GM18498 (cell line): ENCODE data around the gene DNAJC5.

ENCODE experiments used
- ATAC-seq: cut with Tn5 transposase; IDR thresholded peaks from one replicate; pipeline ENCODE4 v1.9.1; 2021; ENCODE audit warnings: mild to moderate bottlenecking, moderate library complexity; ENCODE audit not compliant: unreplicated experiment

Gene DNAJC5

DNA sequence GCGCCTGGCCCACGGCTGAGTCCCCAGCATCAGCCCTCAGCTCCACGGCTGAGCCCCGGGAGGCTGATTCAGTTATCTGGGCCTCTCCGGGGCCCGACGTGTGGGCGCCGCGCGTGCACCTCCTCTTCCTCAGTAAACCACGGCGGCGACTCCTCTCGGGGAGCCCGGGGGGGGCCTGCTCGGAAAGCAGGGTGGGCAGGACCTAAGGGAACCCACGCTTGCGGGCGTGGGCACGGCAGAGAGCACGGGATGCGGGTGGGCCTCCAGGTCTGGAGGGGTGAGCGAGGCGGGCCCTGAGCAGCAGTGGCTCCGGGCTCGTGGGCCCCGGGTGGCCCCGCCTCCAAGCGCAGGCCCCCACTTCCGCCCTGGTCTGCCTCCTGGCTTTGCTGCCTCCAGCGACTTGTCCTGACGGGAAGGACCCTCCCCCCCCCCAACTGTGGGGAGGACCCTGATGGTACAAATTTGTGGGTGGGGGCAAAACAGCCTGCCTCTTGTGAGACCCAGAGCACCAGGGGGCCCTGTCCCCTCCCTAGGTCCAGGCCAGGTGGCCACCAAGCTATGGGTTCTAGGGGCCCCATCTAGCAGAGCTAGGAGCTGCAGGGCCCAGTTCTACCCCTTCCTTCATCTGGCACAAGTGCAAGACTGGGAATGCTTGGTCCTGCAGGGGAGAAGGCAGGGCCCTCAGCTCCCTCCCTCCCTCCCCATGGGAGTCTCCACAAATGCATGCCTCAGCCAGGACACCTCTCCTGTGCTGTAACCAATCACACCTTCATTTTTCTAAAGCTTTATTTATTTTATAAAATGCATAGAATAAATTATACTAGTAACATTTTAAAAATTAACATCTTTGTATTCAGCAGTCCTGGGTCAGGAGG is 44.4 kb downstream of the DNAJC5 start:
- ATAC-seq = no peak

DNA sequence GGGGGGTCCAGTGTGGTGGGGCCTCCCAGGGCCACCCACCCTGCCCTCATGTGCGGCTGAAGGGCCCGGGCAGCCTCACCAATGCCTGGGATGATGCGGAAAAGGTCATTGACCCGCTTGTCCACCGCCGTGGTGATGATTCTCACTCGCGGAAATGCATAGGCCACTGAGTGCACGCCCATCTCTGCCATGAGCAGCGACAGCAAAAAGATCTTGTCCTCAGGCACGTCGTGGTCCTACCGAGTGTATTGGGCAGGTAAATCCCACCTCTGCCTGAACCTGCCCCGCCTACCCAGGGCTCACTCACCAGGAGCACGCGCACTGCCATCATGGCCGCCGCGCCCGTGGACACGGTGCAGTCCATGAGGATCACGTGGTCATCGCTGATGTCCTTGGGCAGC is 45.1 kb downstream of the DNAJC5 start:
- no peak for ATAC-seq

DNA sequence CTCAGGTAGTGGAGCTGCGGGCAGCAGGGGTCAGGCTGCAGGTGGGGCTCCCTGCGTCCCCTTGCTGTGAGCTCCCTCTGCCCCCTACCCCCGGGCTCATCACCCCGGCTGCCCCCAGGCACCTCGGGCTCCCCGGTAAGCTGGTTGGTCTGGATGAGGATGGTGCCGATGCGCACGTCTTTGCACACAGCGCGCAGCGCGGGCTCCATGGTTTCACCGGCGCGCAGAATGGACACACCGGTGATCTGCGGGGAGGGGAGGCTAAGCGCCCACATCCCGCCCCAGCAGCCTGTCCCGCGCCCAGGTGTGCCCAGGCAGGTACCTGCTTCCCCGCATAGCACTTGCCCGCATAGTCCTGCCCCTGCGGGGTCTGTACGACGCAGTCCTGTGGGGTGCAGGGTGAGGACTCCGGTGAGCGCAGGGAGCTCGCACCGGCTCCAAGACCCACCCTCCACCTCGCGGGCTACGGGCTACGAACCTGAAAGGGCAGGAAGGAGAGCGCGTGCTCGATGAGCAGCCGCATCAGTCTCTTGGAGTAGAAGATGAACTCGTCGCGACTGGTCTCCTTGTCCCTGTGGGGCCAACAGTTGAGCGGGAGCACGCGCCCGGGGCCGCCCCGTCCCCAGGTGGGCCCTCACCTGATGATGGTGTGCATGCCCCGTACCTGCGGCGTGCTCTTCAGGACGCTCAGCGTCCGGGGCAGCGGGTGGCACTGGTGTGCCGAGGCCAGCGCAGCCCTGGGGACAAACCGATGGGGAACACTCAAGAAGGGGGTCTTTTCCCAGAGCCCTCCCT is 45.7 kb downstream of the DNAJC5 start:
- no peak for ATAC-seq

DNA sequence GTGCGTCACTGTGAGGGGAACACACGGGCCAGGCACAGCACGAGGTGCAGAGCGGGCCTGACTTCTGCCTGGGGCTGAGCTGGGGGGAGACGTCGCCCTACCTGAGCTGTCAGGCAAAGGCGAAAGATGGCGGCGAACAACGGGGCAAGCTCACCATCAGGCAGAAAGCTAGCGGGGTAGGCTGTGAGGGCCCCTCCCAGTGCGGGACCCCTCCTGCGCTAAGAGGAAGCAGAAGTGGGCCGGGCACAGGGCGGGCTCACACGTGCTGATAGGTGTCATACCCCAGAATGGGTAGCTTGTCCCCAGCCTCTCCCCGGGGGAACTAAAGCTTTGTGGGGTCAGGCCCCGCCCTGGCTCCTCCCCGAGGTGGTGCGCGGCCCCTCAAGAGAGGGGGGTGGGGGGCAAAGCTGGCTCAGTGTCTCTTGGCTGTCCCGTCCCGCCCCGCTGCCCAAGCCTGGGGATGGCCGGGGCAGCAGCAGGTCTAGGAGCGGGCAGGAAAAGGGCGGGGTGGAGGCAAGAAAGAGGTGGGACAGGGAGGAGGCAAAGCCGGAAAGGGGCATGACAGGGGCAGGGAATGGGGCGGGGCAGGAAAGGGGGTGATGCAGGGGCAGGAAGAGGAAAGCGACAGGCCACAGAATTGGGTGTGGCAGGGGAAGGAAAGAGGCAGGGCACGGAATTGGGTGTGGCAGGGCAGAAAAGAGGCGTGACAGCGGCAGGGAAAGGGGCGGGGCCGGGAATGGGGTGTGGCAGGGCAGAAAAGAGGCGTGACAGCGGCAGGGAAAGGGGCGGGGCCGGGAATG is 46.6 kb downstream of the DNAJC5 start:
- ATAC-seq = no peak

DNA sequence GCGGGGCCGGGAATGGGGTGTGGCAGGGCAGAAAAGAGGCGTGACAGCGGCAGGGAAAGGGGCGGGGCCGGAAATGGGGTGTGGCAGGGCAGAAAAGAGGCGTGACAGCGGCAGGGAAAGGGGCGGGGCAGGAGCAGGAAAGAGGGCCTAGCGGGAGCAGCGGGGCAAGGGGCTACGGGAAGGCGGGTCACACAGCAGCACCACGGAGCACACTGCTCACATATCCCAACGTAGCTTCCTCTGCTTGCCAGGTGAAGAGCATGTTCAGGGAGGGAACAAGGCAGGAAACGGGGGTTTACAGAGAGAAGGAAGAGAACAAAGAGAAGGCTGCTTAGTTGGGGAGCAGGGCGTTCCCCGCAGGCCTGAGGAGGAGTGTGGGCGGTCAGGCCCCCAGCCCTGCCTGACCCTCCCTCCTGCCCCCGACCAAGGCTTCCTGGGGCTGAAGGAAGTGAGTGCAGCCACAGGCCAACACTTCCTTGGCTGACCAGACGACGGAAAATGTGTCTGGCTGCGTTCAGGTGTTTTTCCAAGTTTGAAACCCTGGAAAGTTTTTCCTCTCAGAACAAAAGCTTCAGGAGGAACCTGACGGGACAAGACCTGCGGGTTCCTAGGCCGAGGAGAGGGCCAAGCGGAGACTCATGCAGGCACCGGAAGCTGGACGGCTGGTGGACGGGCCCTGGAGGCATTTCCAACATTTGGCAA is 47.5 kb downstream of the DNAJC5 start:
- no peak for ATAC-seq

DNA sequence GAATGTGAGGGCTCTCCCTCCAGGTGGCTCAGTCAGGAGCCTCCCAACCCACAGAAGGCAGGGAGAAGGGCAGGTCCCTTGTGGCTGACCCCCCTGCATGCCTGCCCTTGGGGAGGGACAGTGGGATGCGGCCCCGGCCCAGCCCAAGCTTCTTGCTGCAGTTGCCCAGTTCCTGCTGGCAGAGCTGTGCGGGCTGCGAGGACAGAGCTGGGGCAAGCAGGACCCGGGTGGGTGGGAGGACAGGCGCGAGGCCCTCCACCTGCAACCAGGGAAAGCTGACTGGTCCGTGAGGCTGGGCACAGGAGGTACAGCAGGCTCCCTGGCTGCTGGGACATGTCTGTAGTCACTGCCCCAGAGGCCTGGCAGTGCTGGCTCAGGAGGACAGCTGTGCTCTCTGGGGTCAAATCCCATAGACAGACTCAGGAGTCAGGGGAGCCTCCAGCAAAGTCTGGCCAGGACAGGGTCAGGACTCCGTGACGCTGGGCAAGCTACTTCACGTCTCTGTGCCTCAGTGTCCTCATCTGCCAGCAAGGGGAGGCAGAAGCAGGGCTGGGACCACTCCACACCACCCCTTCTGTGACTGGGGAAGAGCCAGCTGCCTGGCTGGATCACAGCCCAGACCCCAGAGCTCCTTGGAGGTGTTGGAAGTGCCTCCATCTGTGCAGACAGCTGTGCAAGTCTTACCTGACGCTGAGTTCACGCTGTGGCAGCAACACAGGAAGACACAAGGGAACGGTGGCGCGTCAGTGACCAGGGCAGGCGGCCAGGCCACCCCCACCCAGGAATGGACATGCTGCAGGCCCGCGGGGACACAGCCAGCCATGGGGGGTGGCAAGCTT is 48.3 kb downstream of the DNAJC5 start:
- no peak for ATAC-seq

DNA sequence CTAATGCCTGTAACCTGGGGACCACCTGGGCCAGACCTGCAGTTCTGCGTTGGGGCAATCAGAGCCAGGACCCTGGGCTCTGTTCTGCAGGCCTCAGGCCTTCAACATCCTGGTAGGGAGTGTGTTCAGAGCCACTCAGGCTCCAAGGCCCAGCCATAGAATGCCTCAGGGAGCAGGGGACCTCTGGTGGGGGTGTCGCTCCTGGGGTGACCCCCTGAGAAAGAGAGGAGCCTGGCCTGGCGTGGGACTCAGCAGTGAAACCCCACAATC is 48.8 kb downstream of the DNAJC5 start:
- ATAC-seq = no peak

DNA sequence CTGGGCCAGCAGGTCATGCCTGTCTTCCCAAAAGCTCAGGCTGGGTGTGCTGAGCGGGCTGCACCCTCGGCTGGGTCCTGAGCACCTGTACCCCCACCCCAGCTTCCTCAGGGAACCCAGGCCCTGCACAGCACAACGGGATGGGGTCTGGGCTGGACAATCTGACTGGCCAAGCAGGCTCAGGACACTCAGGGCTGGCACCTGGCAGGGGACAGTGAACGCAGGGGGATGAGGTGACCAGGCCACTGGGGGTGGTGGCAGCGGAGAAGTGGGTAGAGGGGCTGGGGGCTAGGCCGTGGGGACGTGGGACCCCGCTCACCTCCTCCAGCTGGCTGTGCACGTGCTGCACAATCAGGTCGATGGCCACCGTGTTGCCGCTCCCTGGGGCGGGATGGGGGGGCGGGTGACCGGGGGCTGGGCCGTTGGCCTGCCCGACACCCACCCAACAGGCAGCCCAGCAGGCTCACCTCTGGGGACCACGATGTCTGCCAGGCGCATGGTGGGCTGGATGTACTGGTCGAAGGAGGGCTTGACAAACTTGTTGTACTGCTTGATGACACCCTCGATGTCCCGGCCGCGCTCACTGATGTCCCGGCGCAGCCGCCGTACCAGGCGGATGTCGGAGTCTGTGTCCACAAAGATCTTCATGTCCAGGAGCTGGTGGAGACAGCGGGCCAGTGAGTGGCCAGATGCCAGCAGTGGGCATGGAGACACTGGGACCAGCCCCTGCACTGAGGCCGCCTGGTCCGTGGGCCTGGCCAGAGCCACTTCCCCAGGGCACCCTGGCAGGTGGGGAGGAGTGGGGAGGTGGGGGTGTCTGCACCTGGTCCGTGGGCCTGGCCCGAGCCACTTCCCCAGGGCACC is 49.4 kb downstream of the DNAJC5 start:
- no peak for ATAC-seq

DNA sequence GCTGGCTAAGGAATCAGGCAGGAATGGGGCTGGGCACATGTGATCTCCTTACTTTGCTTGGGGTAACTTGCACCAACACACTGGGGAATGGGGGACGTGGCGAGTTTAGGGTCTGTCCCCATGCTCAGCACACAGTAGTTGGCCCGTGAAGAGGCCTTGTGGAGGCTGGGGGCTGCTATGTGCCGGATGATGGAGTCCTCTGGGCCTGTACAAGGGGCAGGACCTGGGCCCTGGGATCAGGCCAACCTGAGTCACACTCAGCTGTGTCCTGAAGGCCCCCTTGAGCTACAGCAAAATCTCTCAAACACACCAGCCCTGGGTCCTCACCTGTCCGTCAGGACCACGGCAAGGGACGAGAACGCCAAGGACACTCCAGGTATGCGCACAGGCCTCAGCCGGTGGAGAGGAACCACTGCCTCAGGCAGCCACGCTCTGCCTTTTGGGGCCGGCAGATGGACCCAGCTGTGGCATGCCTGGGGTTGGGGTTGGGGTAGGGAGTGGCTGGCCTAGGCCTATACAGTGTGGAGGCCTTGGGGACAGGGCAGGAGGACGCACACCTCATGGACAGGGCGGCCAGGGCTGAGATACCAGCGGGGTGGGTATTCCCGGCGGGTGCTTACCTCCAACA is 50.2 kb downstream of the DNAJC5 start:
- no peak for ATAC-seq

DNA sequence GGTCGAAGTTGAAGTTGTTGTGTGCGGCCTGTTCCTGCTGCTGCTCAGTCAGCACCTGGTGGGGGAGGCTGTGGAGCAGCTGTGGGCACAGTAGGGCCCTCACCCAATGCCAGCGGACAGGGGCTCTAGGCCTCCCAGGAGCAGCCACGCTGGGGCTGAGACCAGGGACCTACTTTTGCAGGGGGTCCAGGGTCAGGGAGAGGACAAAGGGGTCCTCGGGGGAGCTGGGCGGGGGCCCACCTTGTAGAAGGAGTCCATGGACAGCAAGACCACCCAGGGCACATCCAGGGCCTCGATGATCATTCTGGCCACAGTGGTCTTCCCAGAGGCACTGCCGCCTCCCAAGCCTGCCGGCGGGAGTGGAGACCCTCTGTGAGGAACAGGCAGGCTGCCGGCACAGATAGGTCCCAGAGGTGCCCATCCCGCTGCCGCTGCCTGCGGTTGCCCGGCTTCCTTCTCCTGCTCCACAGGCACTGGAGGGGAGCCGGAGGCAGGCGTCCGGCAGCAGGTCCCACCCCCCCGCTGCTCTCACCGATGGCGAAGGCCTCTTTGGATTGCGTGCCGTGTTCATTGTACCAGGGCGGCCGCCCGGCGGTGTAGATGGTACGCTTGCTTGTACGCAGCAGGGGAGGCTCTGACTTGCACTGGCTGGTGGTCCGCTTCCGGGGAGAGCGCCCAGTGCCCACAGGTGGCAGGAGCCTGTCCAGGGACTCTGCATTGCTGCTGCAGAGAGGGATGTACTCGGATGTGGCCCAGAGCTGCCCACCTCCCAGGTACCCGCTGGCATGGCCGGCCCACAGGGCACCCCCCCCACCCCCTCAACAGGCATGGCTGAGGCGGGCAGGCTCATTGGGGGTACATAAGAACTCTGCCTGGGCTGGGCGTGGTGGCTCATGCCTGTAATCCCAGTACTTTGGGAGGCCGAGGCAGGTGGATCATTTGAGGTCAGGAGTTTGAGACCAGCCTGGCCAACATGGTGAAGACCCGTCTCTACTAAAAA is 51.3 kb downstream of the DNAJC5 start:
- ATAC-seq = no peak

DNA sequence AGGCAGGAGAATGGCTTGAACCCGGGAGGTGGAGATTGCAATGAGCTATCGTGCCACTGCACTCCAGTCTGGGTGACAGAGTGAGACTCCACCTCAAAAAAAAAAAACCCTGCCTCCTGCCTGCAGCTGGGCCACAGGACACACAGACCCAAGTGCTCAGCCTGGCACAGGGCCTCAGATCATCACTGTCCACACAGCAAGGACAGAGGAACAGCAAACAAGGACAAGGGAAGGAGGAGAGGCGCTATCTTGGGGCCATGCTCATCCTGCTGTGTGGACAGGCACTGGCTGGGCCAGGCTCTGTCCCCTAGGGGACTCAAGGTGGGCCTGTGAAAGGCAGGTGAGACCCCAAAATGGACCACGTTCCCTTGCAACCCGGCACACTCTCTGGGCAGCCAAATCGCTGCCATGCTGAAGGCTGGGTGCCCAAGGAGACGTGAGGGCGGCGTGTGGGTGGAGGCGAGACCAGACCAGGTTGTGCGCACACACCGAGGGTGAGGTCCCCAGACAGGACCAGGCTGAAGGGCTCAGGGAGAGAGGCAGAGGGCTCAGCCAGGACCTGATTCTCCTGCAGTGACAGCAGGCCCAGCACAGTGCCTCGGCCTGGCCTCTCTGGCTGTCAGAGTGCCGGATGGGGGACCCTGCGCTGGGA is 52.2 kb downstream of the DNAJC5 start:
- no peak for ATAC-seq

DNA sequence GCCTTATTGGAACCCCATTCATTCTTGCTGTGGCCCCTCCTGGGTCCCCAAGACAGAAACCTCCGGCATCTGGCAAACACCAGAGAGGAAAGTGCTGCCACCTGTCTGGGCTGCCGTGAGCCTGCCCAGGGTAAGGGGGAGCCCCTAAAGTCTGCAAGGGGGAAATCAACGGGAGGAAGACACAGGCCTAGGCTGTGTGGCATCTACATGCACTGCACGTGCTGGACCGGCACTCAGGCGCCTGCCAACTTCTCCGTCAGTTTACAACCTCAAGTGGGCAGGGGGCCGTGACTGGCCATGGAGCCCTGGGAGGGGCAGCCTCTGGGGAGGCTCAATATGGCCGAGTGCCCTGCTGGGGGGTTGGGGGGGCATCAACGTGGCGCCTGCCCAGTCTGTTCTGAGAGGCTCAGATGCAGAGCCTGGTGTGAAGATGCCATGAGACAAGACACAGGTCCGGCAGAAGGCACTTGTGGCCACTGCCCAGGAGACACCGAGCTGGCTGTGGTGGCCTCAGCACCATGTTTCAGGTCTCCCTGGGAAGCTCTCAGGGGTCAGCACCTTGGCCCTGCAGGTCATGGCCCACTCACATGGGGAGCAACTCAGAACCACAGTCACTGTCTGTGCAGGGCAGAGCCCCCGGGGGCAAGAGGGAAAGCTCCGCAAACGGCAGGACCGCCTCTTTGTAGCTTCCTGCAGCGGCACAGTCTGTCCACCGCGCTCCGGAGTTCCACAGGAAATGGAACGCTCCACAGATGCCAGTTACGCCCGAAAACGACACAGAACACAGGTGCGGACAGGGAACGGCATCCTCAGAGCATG is 52.9 kb downstream of the DNAJC5 start:
- no peak for ATAC-seq

DNA sequence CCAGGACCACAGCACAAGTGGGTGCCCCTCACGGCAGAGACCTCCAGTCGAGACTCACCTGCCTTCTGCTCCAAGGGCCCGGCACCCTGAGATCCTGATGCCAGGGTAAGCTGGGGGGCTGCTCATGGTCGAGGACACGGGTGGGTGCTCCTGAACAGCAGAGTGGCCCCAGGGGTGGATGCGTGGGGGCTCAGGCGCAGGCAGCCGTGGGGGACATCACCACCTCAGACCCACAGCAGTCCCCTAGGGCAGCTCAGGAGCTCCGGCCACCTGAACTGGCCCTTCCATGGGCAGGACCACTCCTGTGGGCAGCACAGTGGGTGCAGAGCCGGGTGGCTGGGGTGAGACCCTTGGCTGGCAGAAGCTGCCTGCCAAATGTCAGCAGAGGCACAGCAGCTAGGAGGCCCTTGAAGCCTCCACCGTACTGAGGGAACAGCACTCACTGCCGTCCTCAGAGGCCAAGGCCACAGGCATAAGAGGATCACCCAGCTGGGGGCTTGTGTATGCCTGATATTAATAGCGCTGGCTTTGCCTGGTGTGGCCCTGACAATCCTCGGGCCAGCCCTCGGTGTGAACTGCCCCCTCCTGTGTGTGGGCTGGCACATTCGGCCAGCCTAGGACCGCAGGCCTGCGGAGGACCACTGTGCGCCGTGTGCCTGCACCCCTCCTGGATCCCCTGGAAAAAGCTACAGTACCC is 55.9 kb downstream of the DNAJC5 start:
- ATAC-seq = no peak

DNA sequence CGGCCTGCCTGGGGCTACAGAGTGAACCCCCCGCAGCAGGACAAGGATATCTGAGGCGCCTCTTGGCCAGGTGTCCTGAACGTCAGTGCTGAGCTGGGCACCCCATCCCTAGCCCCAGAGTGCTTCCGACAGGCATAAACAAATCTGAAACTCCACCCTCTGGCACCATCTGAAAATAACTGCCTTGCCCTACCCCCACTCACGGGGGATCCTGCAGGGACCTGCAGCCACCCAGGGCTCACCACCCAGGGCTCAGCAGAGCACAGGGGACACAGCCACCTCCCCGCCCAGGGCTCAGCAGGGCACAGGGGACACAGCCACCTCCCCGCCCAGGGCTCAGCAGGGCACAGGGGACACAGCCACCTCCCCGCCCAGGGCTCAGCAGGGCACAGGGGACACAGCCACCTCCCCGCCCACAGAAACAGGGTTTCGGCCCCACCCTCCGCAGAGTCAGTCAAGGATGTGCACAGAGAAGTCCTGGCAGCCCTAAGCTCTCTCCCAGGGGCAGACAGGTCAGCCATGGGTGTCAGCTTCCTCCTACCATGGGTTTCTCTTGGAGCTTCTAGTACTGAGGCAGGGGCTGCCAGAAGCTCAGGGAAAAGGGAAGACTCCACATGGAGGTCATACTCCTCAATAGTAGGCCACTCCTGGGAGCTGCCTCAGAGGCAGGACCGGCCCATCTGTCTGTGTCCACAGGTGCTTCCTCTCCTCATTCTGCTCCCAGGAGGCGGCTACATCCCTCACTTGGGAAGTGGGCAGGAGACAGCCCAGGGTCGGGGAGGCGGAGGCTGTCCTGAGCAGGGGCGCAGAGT is 56.7 kb downstream of the DNAJC5 start:
- ATAC-seq = no peak

DNA sequence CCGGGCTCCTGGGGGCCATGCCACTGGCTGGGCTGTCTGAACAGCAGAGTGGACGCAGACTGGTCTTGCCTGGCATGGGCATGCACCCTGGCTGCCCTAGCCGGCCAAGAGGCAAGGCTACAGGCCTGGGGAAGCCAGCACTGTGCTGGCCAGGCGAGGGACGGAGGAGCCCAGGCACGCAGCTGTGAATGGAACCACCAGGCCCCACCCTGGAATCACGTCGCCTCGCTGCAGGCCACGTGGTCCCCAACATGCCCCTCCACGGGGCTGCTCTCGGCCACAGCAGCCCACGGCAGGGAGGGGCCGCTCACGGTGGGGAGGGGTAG is 57.2 kb downstream of the DNAJC5 start:
- no peak for ATAC-seq
